Stimulated activated CD8-positive, alpha-beta memory T cell treated with anti-CD3 and anti-CD28 coated beads, Interleukin-7, amount 100 ng/mL, for 1 hour (primary cell): Measurements from ENCODE around the gene SLC22A12.

ENCODE experiments used
- DNase-seq, 2 donors: peaks; one replicate each; pipeline ENCODE4 v3.0.0-alpha.2; 2020; ENCODE audit warnings: low read depth in 2 of 2

SLC22A12 gene

GRCh38 chr11:64624883-64625481, 34.0 kb downstream of the SLC22A12 start:
- DNase-seq: no peak

GRCh38 chr11:64626637-64627036, 35.6 kb downstream of the SLC22A12 start:
- DNase-seq: no peak

GRCh38 chr11:64627371-64627770, 36.4 kb downstream of the SLC22A12 start:
- no peak for DNase-seq

- DNase-seq: no peak
These were observed 37.6 kb downstream of the SLC22A12 start for GRCh38 chr11:64628596-64628995.

GRCh38 chr11:64629103-64629502, 38.1 kb downstream of the SLC22A12 start:
- no peak for DNase-seq

- no peak for DNase-seq
These were observed 39.0 kb downstream of the SLC22A12 start for GRCh38 chr11:64629796-64630562.

GRCh38 chr11:64631675-64632074, 40.7 kb downstream of the SLC22A12 start:
- no peak for DNase-seq

GRCh38 chr11:64632237-64632636, 41.2 kb downstream of the SLC22A12 start:
- no peak for DNase-seq

- DNase-seq: no peak
These were observed 41.6 kb downstream of the SLC22A12 start for GRCh38 chr11:64632654-64633053.

- DNase-seq: no peak
These were observed 42.6 kb downstream of the SLC22A12 start for GRCh38 chr11:64633555-64634159.

- DNase-seq: no peak
These were observed 46.5 kb downstream of the SLC22A12 start for GRCh38 chr11:64637334-64638017.

- DNase-seq: no peak
These were observed 47.1 kb downstream of the SLC22A12 start for GRCh38 chr11:64638018-64638665.

GRCh38 chr11:64638829-64639228, 47.8 kb downstream of the SLC22A12 start:
- DNase-seq: no peak

- DNase-seq: no peak
These were observed 48.9 kb downstream of the SLC22A12 start for GRCh38 chr11:64639885-64640284.

- no peak for DNase-seq
These were observed 50.8 kb downstream of the SLC22A12 start for GRCh38 chr11:64641596-64642417.

GRCh38 chr11:64642418-64642735, 51.4 kb downstream of the SLC22A12 start:
- DNase-seq: no peak

- no peak for DNase-seq
These were observed 51.8 kb downstream of the SLC22A12 start for GRCh38 chr11:64642871-64643255.

- DNase-seq: no peak
These were observed 52.3 kb downstream of the SLC22A12 start for GRCh38 chr11:64643256-64643881.

GRCh38 chr11:64643920-64644646, 53.1 kb downstream of the SLC22A12 start:
- no peak for DNase-seq

GRCh38 chr11:64644647-64645275, 53.7 kb downstream of the SLC22A12 start:
- DNase-seq: no peak
